Keratinocyte (primary cell): ENCODE results near the gene SIMC1. TPM values are rescaled to one million over a fixed set of nuclear protein-coding genes. Genes with fewer than 3 reads are reported as not detected.

Experiments
- DNase-seq: peaks from one replicate; pipeline ENCODE4 v3.0.0-alpha.2; 2011; ENCODE audit warnings: low read depth, missing footprints, low spot score
- FAIRE-seq: peaks from 2 replicates; lab custom pipeline; 2011; peaks lifted over from hg19 to GRCh38; lab: Jason Lieb, UNC
- H2AFZ ChIP-seq: 2 replicates; pipeline ENCODE4 v1.6.0; 2012; ENCODE audit warnings: low read length, control low read depth, inconsistent platforms; ENCODE audit not compliant: control insufficient read depth
- H3K27ac ChIP-seq: 2 replicates; pipeline ENCODE4 v1.5.1; 2011; ENCODE audit warnings: low read length; ENCODE audit not compliant: control insufficient read depth, insufficient read depth
- H3K27me3 ChIP-seq: 3 replicates; pipeline ENCODE4 v1.6.0; 2011; ENCODE audit warnings: low read length; ENCODE audit not compliant: control insufficient read depth, insufficient read depth; ENCODE audit errors: extremely low read depth
- H3K36me3 ChIP-seq, 2 experiments: 2 replicates in 1 of 2; 3 replicates in 1 of 2; pipeline ENCODE4 v1.5.1; 2011; ENCODE audit warnings: low read length in 2 of 2, mild to moderate bottlenecking in 1 of 2; ENCODE audit not compliant: control insufficient read depth in 2 of 2, insufficient read depth in 2 of 2; ENCODE audit errors: extremely low read depth in 1 of 2
- H3K4me1 ChIP-seq: 3 replicates; pipeline ENCODE4 v1.5.1; 2011; ENCODE audit warnings: low read length; ENCODE audit not compliant: control insufficient read depth, insufficient read depth; ENCODE audit errors: extremely low read depth
- H3K4me2 ChIP-seq: 3 replicates; pipeline ENCODE4 v1.6.0; 2011; ENCODE audit warnings: low read depth, low read length; ENCODE audit not compliant: control insufficient read depth, insufficient read depth; ENCODE audit errors: extremely low read depth
- H3K4me3 ChIP-seq, 3 experiments: fragments of 200-600 bp in 1 of 3; sonication (generic) in 1 of 3; 2 replicates in 2 of 3; 3 replicates in 1 of 3; pipeline ENCODE4 v1.5.1; 2011 to 2016; ENCODE audit warnings: low read length in 3 of 3, mild to moderate bottlenecking in 3 of 3, control low read depth in 2 of 3, inconsistent platforms in 1 of 3, low read depth in 1 of 3, mixed read lengths in 1 of 3, mixed run types in 1 of 3, moderate library complexity in 1 of 3; ENCODE audit not compliant: control insufficient read depth in 2 of 3, insufficient read depth in 2 of 3; ENCODE audit errors: extremely low read depth in 1 of 3
- H3K79me2 ChIP-seq: 2 replicates; pipeline ENCODE4 v1.6.0; 2012; ENCODE audit warnings: low read length; ENCODE audit not compliant: control insufficient read depth, insufficient read depth
- H3K9ac ChIP-seq: 3 replicates; pipeline ENCODE4 v1.6.0; 2011; ENCODE audit warnings: low read length; ENCODE audit not compliant: control insufficient read depth, insufficient read depth; ENCODE audit errors: extremely low read depth
- H3K9me1 ChIP-seq: 3 replicates; pipeline ENCODE4 v1.6.0; 2011; ENCODE audit warnings: low read length; ENCODE audit not compliant: control insufficient read depth, insufficient read depth; ENCODE audit errors: extremely low read depth
- H3K9me3 ChIP-seq: 2 replicates; pipeline ENCODE4 v1.5.1; 2012; ENCODE audit warnings: low read depth, low read length; ENCODE audit not compliant: control insufficient read depth
- H4K20me1 ChIP-seq: 3 replicates; pipeline ENCODE4 v1.6.0; 2011; ENCODE audit warnings: low read length; ENCODE audit not compliant: control insufficient read depth, insufficient read depth; ENCODE audit errors: extremely low read depth
- EZH2 ChIP-seq: IDR thresholded peaks from one replicate; pipeline ENCODE4 v1.6.1; 2012; ENCODE audit warnings: inconsistent platforms, mild to moderate bottlenecking, low read length, moderate library complexity
- dilution Hi-C: fragments of 300-500 bp; cut with MboI; formaldehyde crosslinking; loops from one replicate; pipeline ENCODE4 v1.7.0; 2020; ENCODE audit warnings: low sequenced_read_pairs; ENCODE audit not compliant: extremely low pct_ligation_motif_present
- polyA plus RNA-seq, 5 experiments: library from polyadenylated mRNA; depleted of rRNA in 3 of 5; stranded (reverse) in 3 of 5; stranded (forward) in 1 of 5; unstranded in 1 of 5; fragments of >200 nt; gene quantifications; 1 replicate in 1 of 5; 2 replicates in 3 of 5; 3 replicates in 1 of 5; pipeline versions ENCODE4 v1.2.1 to v1.2.3, GENCODE V29; 2011 to 2012; ENCODE audit warnings: missing spikeins in 2 of 5, low read depth in 1 of 5, low replicate concordance in 1 of 5
- TF ChIP-seq, protein P1 (sequence below), 3 experiments: IDR thresholded peaks in 1 of 3; conservative IDR thresholded peaks in 1 of 3; optimal IDR thresholded peaks in 1 of 3; 2 replicates in 2 of 3; 3 replicates in 1 of 3; pipeline versions ENCODE3 to v1.5.1; 2011; ENCODE audit warnings: low read length in 3 of 3, mild to moderate bottlenecking in 3 of 3, moderate library complexity in 2 of 3, control low read depth in 1 of 3, inconsistent platforms in 1 of 3; ENCODE audit not compliant: insufficient read depth in 2 of 3; ENCODE audit errors: extremely low read depth in 1 of 3

Gene SIMC1
- polyA plus RNA-seq, 1 donor (not counting 4 experiments of a cell fraction or from before 2014, with no cell fraction given): 5.2 TPM

DNA sequence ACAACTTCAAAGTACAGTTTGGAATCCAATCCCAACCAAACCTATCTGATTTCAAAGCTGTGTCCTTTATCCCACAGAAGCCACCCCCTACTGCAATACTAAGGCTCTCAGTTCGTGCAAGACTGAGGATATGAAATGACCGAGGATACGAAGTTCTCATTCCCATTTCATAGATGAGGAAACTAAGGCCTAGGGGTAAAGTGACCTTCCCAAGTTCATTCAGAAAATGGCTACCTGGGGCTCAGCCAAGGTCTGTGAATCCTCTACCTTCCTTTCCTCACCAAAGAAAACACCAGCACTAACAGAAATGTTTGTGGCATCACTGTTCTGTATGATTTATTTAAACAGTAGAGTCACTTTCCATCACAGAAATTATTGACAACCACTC is 117.9 kb downstream of the SIMC1 start:
- dilution Hi-C loops: no loop called here
- Histone ChIP-seq H3K79me2 (peaks cover 75% of the 10 kb centered on the region), H3K36me3 (peaks cover 26 to 30% of the 10 kb centered on the region in 2 experiments), H3K27ac (no peak overlapping the region), H3K4me1 (peaks cover 6% of the 10 kb centered on the region), H3K4me2 (no peak overlapping the region), H2AFZ (no peak overlapping the region), H3K27me3 (no peaks in the 10 kb centered on the region), H4K20me1 (peaks cover 2% of the 10 kb centered on the region), H3K9ac (no peak overlapping the region), H3K9me1 (no peaks in the 10 kb centered on the region), H3K9me3 (no peaks in the 10 kb centered on the region), H3K4me3 (no peak overlapping the region)
- DNase-seq (no peak), FAIRE-seq (no peak)
- TF ChIP-seq EZH2: no peak
- TF ChIP-seq, protein P1, sequence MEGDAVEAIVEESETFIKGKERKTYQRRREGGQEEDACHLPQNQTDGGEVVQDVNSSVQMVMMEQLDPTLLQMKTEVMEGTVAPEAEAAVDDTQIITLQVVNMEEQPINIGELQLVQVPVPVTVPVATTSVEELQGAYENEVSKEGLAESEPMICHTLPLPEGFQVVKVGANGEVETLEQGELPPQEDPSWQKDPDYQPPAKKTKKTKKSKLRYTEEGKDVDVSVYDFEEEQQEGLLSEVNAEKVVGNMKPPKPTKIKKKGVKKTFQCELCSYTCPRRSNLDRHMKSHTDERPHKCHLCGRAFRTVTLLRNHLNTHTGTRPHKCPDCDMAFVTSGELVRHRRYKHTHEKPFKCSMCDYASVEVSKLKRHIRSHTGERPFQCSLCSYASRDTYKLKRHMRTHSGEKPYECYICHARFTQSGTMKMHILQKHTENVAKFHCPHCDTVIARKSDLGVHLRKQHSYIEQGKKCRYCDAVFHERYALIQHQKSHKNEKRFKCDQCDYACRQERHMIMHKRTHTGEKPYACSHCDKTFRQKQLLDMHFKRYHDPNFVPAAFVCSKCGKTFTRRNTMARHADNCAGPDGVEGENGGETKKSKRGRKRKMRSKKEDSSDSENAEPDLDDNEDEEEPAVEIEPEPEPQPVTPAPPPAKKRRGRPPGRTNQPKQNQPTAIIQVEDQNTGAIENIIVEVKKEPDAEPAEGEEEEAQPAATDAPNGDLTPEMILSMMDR (optimal IDR thresholded peaks at IDR 0.05 in 1 of 3, IDR thresholded peaks at IDR 0.05 in 1 of 3, conservative IDR thresholded peaks at IDR 0.05 in 1 of 3; ENCODE audit: extremely low read depth in 1 of 3, insufficient read depth in 2 of 3, low read length in 3 of 3): no peak

DNA sequence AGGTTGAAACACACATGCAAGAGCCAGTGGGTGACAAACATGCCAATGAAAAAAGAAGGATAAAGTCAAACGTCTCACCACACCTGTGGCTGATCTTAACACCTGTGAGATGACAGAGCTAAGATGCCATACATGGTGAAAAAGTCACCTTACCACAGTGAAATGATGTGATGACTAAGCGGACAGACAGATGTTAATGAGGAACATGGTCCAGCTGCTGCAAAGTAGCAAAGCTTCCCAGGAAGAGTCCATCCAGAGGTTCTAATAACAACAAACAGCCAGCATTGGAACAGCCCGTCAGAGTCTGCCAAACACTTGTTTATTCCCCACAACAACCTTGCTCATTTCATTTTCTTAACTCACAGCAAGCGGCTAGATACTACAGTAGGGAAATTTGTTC is 121.4 kb downstream of the SIMC1 start:
- DNase-seq (no peak), FAIRE-seq (no peak)
- Histone ChIP-seq H3K4me3 (no peak overlapping the region), H3K36me3 (peaks cover 16 to 18% of the 10 kb centered on the region in 2 experiments), H2AFZ (no peak overlapping the region), H3K27me3 (no peaks in the 10 kb centered on the region), H4K20me1 (peaks cover 2% of the 10 kb centered on the region), H3K4me2 (peak overlapping the region; percentile 11), H3K27ac (no peak overlapping the region), H3K9ac (no peak overlapping the region), H3K4me1 (peaks cover 11% of the 10 kb centered on the region), H3K79me2 (peaks cover 60% of the 10 kb centered on the region), H3K9me3 (no peaks in the 10 kb centered on the region), H3K9me1 (no peaks in the 10 kb centered on the region)
- TF ChIP-seq, protein P1 (optimal IDR thresholded peaks at IDR 0.05 in 1 of 3, IDR thresholded peaks at IDR 0.05 in 1 of 3, conservative IDR thresholded peaks at IDR 0.05 in 1 of 3; ENCODE audit: extremely low read depth in 1 of 3, insufficient read depth in 2 of 3, low read length in 3 of 3): no peak
- TF ChIP-seq EZH2: no peak
- dilution Hi-C loops: no loop called here
